ENCODE results near the gene UNKL. TPM values are rescaled to one million over a fixed set of nuclear protein-coding genes. Genes with fewer than 3 reads are reported as not detected.
A peak's percentile ranks its signal among the peaks of the same experiment; 100 is the strongest.

UNKL gene
- total RNA-seq, 2 donors from 2014 or later, result 11.2 to 21.4 TPM

DNA sequence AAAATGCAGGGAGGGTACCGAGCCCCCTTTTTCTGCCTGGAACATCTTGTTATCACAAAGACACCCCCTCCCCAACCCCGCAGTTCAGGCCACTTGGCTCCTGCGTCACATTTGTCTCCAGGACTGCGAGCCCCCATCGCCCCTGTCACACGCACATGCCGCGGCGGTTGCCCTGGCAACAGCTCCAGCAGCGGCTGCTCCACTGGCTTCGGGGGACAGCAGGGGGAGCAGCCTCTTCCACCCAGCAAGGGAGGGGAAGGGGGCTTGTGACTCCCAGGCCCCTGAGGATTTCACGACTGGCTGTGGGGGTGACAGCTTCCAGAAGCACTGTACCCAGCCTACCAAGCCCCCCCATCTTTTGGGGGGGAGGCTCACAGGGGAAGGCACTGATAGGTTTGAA, 78.5 kb downstream of the UNKL start:
- Histone ChIP-seq H3K4me1 (peaks cover 41% of the 10 kb centered on the region), H3K27ac (no peak overlapping the region), H3K4me3 (no peak overlapping the region), H3K36me3 (replicated peaks in 1 of 2; ENCODE audit: insufficient read depth in 1 of 2, low read depth in 2 of 2) (no peaks in the 10 kb centered on the region), H3K27me3 (peaks cover 8 to 28% of the 10 kb centered on the region in 2 donors), H3K9me3 (no peaks in the 10 kb centered on the region)
- TF ChIP-seq, protein P1, sequence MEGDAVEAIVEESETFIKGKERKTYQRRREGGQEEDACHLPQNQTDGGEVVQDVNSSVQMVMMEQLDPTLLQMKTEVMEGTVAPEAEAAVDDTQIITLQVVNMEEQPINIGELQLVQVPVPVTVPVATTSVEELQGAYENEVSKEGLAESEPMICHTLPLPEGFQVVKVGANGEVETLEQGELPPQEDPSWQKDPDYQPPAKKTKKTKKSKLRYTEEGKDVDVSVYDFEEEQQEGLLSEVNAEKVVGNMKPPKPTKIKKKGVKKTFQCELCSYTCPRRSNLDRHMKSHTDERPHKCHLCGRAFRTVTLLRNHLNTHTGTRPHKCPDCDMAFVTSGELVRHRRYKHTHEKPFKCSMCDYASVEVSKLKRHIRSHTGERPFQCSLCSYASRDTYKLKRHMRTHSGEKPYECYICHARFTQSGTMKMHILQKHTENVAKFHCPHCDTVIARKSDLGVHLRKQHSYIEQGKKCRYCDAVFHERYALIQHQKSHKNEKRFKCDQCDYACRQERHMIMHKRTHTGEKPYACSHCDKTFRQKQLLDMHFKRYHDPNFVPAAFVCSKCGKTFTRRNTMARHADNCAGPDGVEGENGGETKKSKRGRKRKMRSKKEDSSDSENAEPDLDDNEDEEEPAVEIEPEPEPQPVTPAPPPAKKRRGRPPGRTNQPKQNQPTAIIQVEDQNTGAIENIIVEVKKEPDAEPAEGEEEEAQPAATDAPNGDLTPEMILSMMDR (IDR thresholded peaks at IDR 0.05), result no peak
- DNase-seq (no peak), ATAC-seq (no peak)
- WGBS, 2 donors, result 8 to 13% methylated on average over 9 to 12 of the region's 12 CpGs
- intact Hi-C loops (cut with DNase I), result no loop called here

DNA sequence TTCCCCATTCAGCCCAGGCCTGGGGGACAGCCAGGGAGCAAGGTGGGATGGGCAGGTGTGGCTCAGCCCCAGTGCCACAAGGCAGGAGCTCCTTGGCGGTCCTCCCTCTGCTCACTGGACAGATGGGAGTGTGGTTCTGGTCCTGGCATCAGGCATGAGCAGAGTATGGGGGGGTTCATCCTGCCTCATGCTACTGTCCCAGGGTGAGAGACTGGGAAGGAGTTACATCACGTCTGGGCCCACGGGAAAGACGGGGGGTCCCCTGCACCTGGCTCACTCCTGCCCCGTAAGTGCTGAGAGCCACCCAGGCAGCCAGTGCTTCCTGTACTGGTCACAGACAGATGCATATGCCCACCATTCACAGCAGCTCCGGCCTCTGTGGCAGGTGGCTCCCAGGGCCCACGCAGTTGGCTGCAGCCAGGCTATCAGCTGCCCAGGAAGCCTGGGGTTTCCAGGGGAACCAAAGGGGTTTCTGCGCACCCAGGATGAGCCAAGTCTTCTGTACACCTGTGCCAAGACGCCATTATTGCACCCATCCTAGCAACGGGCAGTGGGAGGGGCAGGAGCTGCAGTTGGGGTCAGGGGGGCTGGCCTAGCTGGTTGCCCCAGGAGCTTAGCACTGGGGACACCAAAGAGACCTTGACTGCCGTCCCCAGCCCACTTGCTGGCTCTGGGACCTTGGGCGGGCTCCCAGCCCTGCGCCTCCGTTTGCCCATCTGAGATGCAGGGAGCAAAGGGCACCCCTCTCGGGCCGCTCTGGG, 79.1 kb downstream of the UNKL start:
- no peak overlapping the region for H3K4me3 ChIP-seq
- peaks cover 41% of the 10 kb centered on the region for H3K4me1 ChIP-seq
- intact Hi-C loops (cut with DNase I), result no loop called here
- no peaks in the 10 kb centered on the region for H3K9me3 ChIP-seq
- H3K27ac ChIP-seq, result peak overlapping the region in 1 of 4 donors; percentile 2
- H3K36me3 ChIP-seq (replicated peaks in 1 of 2; ENCODE audit: insufficient read depth in 1 of 2, low read depth in 2 of 2), result no peaks in the 10 kb centered on the region
- H3K27me3 ChIP-seq, result peaks cover 8 to 28% of the 10 kb centered on the region in 2 donors
- 27 to 33% methylated on average over 7 to 16 of the region's 16 CpGs for WGBS, 2 donors
- DNase-seq, result peak in 3 of 4 donors; percentile 40 to 57 (median 41)
- no peak for ATAC-seq
- TF ChIP-seq, protein P1 (IDR thresholded peaks at IDR 0.05), result no peak
- TF ChIP-seq POLR2A (IDR thresholded peaks at IDR 0.05), result no peak

DNA sequence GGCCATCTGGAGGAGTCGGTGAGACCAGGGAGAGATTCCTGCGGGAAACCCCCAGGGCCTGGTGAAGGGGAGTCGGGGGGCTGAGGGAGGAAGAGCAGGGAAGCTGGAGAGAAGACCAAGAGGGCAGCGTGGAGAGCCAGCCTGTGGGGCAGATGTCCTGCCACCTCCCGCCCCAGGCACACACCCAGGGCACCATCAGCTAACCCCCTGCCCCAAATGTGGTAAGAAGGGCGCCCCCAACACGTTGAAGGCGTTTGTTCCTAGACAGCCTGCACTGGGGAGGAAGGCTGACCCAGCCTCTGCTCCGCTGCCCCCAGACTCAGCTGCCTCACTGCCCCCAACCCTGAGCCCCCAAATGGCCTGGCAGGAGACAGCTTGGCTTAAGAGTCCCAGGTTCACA, 79.8 kb downstream of the UNKL start:
- Histone ChIP-seq H3K9me3 (no peaks in the 10 kb centered on the region), H3K27ac (no peak overlapping the region), H3K36me3 (replicated peaks in 1 of 2; ENCODE audit: insufficient read depth in 1 of 2, low read depth in 2 of 2) (no peaks in the 10 kb centered on the region), H3K4me3 (no peak overlapping the region), H3K4me1 (peaks cover 41% of the 10 kb centered on the region), H3K27me3 (peaks cover 8 to 28% of the 10 kb centered on the region in 2 donors)
- no peak for TF ChIP-seq POLR2A (IDR thresholded peaks at IDR 0.05)
- TF ChIP-seq, protein P1 (IDR thresholded peaks at IDR 0.05), result no peak
- DNase-seq (no peak), ATAC-seq (no peak)
- 6 to 25% methylated on average over 4 to 9 of the region's 9 CpGs for WGBS, 2 donors
- intact Hi-C loops (cut with DNase I), result no loop called here

DNA sequence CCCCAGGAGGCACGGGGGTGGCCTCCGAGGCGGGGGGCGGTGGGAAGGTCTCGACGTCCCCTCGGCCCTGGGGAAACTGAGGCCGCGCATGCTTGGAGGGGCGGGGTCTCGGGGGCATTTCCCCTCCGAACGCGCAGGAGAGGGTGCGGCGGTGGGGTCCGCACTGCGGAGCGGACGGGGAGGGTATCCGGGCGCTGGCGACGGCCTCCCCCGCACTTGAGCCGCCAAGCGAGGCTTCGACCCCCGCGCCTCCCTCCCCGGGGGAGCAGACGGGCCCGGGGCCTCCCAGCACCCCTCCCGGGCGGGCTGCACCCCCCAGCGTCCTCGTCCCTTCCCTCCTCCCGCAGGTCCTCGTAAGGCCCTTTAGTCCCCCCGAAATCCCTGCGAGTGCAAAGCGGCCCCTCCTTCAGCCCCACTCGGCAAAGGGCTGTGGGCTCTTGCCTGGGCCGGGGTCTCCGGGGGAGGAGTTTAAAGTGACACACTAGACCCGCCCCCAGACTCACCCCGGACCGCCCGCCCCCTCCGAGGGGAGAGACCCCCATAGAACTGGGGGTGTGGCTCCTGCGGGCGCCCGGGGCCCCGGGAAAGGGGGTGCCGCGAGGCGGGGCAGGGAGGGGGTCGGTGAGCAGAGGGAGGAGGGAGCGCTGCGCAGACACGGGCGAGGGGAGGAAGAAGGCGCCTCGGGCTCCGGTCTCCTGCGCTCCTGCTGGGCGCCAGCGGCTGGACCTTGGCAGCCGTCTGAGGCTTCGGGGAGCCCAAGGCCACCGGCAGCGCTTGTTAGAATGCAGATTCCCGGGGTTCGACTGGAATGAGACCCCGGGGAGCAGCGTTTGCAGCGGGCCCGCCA, 80.4 kb downstream of the UNKL start:
- no peak for TF ChIP-seq POLR2A (IDR thresholded peaks at IDR 0.05)
- TF ChIP-seq, protein P1 (IDR thresholded peaks at IDR 0.05), result no peak
- H3K27ac ChIP-seq, result no peak overlapping the region
- no peak for ATAC-seq
- H3K4me3 ChIP-seq, result no peak overlapping the region
- intact Hi-C loops (cut with DNase I), result no loop called here
- peaks cover 41% of the 10 kb centered on the region for H3K4me1 ChIP-seq
- peaks cover 8 to 28% of the 10 kb centered on the region in 2 donors for H3K27me3 ChIP-seq
- 0 to 1% methylated on average over 9 to 49 of the region's 78 CpGs for WGBS, 2 donors
- H3K36me3 ChIP-seq (replicated peaks in 1 of 2; ENCODE audit: insufficient read depth in 1 of 2, low read depth in 2 of 2), result no peaks in the 10 kb centered on the region
- DNase-seq, result no peak
- H3K9me3 ChIP-seq, result no peaks in the 10 kb centered on the region
